K562 treated with DMSO at 1 percent for 4 hours (cell line): ENCODE data around the gene CREB3. TPM values are rescaled to one million over a fixed set of nuclear protein-coding genes. Genes with fewer than 3 reads are reported as not detected.

Experiments
- total RNA-seq: library from RNA; unstranded; fragments of 300-600 nt; gene quantifications from 2 replicates; pipeline ENCODE4 v1.2.3, GENCODE V29; 2022; ENCODE audit not compliant: insufficient read depth

The CREB3 gene
- total RNA-seq, result 20.5 and 28.7 TPM in 2 replicates

GRCh38 chr9:35732185-35732799 is at the start of gene CREB3, which contains the start of gene TLN1:
TSS of gene CREB3 (plus strand) at chr9:35732666. CDS start at chr9:35732773, 107 bp downstream.
TSS of gene TLN1 (minus strand) at chr9:35732195. CDS start at chr9:35725694, 6,501 bp downstream.

GRCh38 chr9:35689542-35690293 is 42.7 kb upstream of the CREB3 start, which contains the start of gene TPM2:
TSS of gene TPM2 (minus strand) at chr9:35689925. CDS start at chr9:35689817, 108 bp downstream.

GRCh38 chr9:35748858-35749514 is 16.5 kb downstream of the CREB3 start, which contains the start of the genes GBA2 and RGP1:
TSS of gene GBA2 (minus strand) at chr9:35749228. CDS start at chr9:35748704, 524 bp downstream.
TSS of gene RGP1 (plus strand) at chr9:35749287. CDS start at chr9:35749756, 469 bp downstream.

GRCh38 chr9:35754264-35754663 is 21.8 kb downstream of the CREB3 start, which contains the start of gene MSMP:
TSS of gene MSMP (minus strand) at chr9:35754276. CDS start at chr9:35754129, 147 bp downstream.

Other genes starting within 250 kb of the CREB3 start
- gene RUSC2, start 242.6 kb upstream of the CREB3 start, total RNA-seq, result 7.0 and 7.2 TPM in 2 replicates
- gene TESK1, start 127.4 kb upstream of the CREB3 start, total RNA-seq, result 10.1 and 13.6 TPM in 2 replicates
- gene CD72, start 114.3 kb upstream of the CREB3 start, total RNA-seq, result not detected in 2 replicates
- not detected in 2 replicates for gene SIT1, start 81.7 kb upstream of the CREB3 start, total RNA-seq
- gene RMRP, start 74.6 kb upstream of the CREB3 start, total RNA-seq, result not detected in 2 replicates
- gene CCDC107, start 74.4 kb upstream of the CREB3 start, total RNA-seq, result 13.5 and 16.9 TPM in 2 replicates
- 6.1 and 7.2 TPM in 2 replicates for gene ARHGEF39, start 67.5 kb upstream of the CREB3 start, total RNA-seq
- gene CA9, start 58.7 kb upstream of the CREB3 start, total RNA-seq, result not detected in 2 replicates
- 1.9 and 2.2 TPM in 2 replicates for gene TPM2, start 42.7 kb upstream of the CREB3 start, total RNA-seq
- 168 and 169 TPM in 2 replicates for gene TLN1, start 471 bp upstream of the CREB3 start, total RNA-seq
- 41.2 and 50.0 TPM in 2 replicates for gene GBA2, start 16.6 kb downstream of the CREB3 start, total RNA-seq
- gene RGP1, start 16.6 kb downstream of the CREB3 start, total RNA-seq, result 5.8 and 6.1 TPM in 2 replicates
- not detected in 2 replicates for gene MSMP, start 21.6 kb downstream of the CREB3 start, total RNA-seq
- 2.5 and 6.6 TPM in 2 replicates for gene NPR2, start 58.9 kb downstream of the CREB3 start, total RNA-seq
- gene SPAG8, start 79.6 kb downstream of the CREB3 start, total RNA-seq, result not detected in 2 replicates
- 50.0 and 72.5 TPM in 2 replicates for gene HINT2, start 82.4 kb downstream of the CREB3 start, total RNA-seq
- not detected in 2 replicates for gene FAM221B, start 96.1 kb downstream of the CREB3 start, total RNA-seq
- gene TMEM8B, start 96.6 kb downstream of the CREB3 start, total RNA-seq, result 1.1 and 1.8 TPM in 2 replicates
- gene OR13J1, start 137.7 kb downstream of the CREB3 start, total RNA-seq, result not detected in 2 replicates
- not detected in 2 replicates for gene HRCT1, start 173.5 kb downstream of the CREB3 start, total RNA-seq
- gene SPAAR, start 176.8 kb downstream of the CREB3 start, total RNA-seq, result not detected in 2 replicates
- gene OR2S2, start 225.5 kb downstream of the CREB3 start, total RNA-seq, result not detected in 2 replicates